LNCAP (cell line): ENCODE measurements around the gene RGS9BP.

Experiments used
- CTCF ChIP-seq: fragments of 450-650 bp; IDR thresholded peaks from 2 replicates; pipeline ENCODE4 v1.5.1; 2017; ENCODE audit warnings: mild to moderate bottlenecking

RGS9BP gene, protein sequence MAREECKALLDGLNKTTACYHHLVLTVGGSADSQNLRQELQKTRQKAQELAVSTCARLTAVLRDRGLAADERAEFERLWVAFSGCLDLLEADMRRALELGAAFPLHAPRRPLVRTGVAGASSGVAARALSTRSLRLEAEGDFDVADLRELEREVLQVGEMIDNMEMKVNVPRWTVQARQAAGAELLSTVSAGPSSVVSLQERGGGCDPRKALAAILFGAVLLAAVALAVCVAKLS

GRCh38 chr19:32675720-32676185 lies at the start of gene RGS9BP:
Gene RGS9BP (plus strand): TSS chr19:32675848. CDS start chr19:32676264, 416 bp downstream.
- TF ChIP-seq CTCF: no peak

GRCh38 chr19:32626969-32627368 lies 48.7 kb upstream of the RGS9BP start:
- TF ChIP-seq CTCF: no peak

- no peak for TF ChIP-seq CTCF
Observed at GRCh38 chr19:32627714-32628270, 47.9 kb upstream of the RGS9BP start.

- TF ChIP-seq CTCF: no peak
Observed at GRCh38 chr19:32630338-32630737, 45.3 kb upstream of the RGS9BP start.

DNA sequence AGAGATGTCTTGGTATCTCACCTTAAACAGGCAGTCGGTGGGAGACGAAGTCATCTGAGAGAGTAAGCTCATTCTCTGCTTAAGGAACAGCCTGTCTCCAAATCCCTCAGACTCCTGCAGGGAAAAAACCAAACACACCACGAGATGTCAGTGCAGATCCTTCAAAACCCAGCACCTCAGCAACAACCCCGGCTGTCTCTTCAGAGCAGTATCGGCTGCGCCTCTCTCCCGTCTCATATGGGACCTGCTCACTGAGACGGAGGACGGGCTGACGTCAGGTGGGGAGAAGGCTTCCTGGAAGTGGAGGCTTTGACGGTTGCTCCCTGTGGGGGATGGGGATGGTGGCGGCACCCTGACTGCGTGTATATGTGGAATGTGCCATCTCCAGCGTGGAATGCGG lies 44.3 kb upstream of the RGS9BP start:
- TF ChIP-seq CTCF: no peak

DNA sequence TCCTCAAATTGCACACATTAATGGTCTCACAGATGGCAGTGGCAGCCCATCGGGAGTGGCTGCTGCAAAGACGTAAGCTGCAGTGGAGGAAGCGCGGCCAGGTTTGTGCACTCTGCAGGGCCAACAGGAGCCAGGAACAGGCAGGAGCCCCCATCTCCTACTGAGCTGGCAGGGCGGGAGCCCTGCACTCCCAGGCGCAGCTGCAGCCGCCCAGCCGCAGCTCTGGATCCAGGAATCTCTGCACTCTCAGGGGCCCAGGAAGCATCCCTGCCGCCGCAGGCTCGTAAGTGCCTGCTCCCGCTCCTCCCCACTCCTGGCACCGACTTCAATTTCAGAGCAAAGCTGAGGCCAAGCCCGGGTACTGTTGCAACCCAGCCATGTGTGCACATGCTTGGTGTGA lies 38.2 kb upstream of the RGS9BP start:
- TF ChIP-seq CTCF: no peak

GRCh38 chr19:32638625-32639024 lies 37.0 kb upstream of the RGS9BP start:
- TF ChIP-seq CTCF: no peak
